SU-DHL-6 (cell line): ENCODE measurements around the gene PCAT6.
"Not testable (repeated sequence)": the region's sequence is repeated elsewhere in the genome, so short reads cannot be mapped to it uniquely, and the experiment has no call there.

Experiments
- H2AFZ ChIP-seq: fragments of 200-600 bp; sonication (generic); 2 replicates; pipeline ENCODE4 v1.6.1; 2014; ENCODE audit warnings: low read depth, mild to moderate bottlenecking, moderate library complexity, mixed read lengths, antibody characterized with exemption, low read length; ENCODE audit not compliant: severe bottlenecking
- H3F3A ChIP-seq: fragments of 200-600 bp; shearing (Covaris generic); 2 replicates; pipeline ENCODE4 v1.6.0; 2016; ENCODE audit warnings: antibody characterized with exemption, mild to moderate bottlenecking; ENCODE audit not compliant: insufficient read depth
- H3K27ac ChIP-seq: fragments of 200-600 bp; sonication (generic); 2 replicates; pipeline ENCODE4 v1.5.1; 2016; ENCODE audit warnings: low read depth, mild to moderate bottlenecking, low read length, moderate library complexity, mixed read lengths
- H3K27me3 ChIP-seq: fragments of 200-600 bp; sonication (generic), shearing (Covaris generic); 2 replicates; pipeline ENCODE4 v1.6.0; 2014; ENCODE audit warnings: mild to moderate bottlenecking, low read length
- H3K36me3 ChIP-seq: fragments of 200-600 bp; sonication (generic); 2 replicates; pipeline ENCODE4 v1.6.1; 2014; ENCODE audit warnings: mild to moderate bottlenecking, low read length, mixed read lengths
- H3K4me2 ChIP-seq: fragments of 300-600, 200-600 bp; shearing (Covaris generic), sonication (generic); 2 replicates; pipeline ENCODE4 v1.6.0; 2014; ENCODE audit warnings: low read length, low read depth, mild to moderate bottlenecking; ENCODE audit not compliant: poor library complexity, severe bottlenecking
- H3K4me3 ChIP-seq: fragments of 200-600 bp; sonication (generic); 2 replicates; pipeline ENCODE4 v1.5.1; 2014; ENCODE audit warnings: antibody characterized with exemption, low read length, mild to moderate bottlenecking, mixed read lengths; ENCODE audit not compliant: insufficient read depth, poor library complexity, severe bottlenecking
- H3K79me2 ChIP-seq: fragments of 200-600 bp; sonication (generic); 2 replicates; pipeline ENCODE4 v1.6.1; 2014; ENCODE audit warnings: mild to moderate bottlenecking, low read length, moderate library complexity; ENCODE audit not compliant: insufficient read depth
- H3K9ac ChIP-seq: fragments of 200-600 bp; sonication (generic); 2 replicates; pipeline ENCODE4 v1.7.0; 2014; ENCODE audit warnings: mild to moderate bottlenecking, low read length
- H3K9me2 ChIP-seq: fragments of 200-600 bp; sonication (generic); replicated peaks from 2 replicates; pipeline ENCODE4 v1.6.1; 2014; ENCODE audit warnings: low read length; ENCODE audit not compliant: insufficient read depth
- H3K9me3 ChIP-seq: fragments of 200-600 bp; sonication (generic); 2 replicates; pipeline ENCODE4 v1.6.1; 2014; ENCODE audit warnings: low read length, mixed read lengths; ENCODE audit not compliant: insufficient read depth
- H4K20me1 ChIP-seq: fragments of 200-600 bp; sonication (generic); 2 replicates; pipeline ENCODE4 v1.6.1; 2014; ENCODE audit warnings: low read depth, mild to moderate bottlenecking, antibody characterized with exemption, low read length, moderate library complexity, mixed read lengths
- CTCF ChIP-seq: fragments of 200-600 bp; sonication (generic); IDR thresholded peaks from one replicate; pipeline ENCODE4 v1.5.1; 2017; ENCODE audit warnings: antibody characterized with exemption, mild to moderate bottlenecking, low read length, moderate library complexity; ENCODE audit not compliant: insufficient read depth, poor library complexity, severe bottlenecking
- EZH2phosphoT487 ChIP-seq: fragments of 200-600 bp; sonication (generic), shearing (Covaris generic); conservative IDR thresholded peaks from 2 replicates; pipeline ENCODE4 v1.6.1; 2018; ENCODE audit warnings: mild to moderate bottlenecking, antibody characterized with exemption, low read length, moderate library complexity, mixed read lengths

The PCAT6 gene

GRCh38 chr1:202815120-202815519, 4.4 kb downstream of the PCAT6 start:
- Histone ChIP-seq H4K20me1 (no peaks in the 10 kb centered on the region), H3K9me2 (no peaks in the 10 kb centered on the region), H3K9me3 (no peaks in the 10 kb centered on the region), H3K4me2 (no peak overlapping the region), H3K27me3 (no peaks in the 10 kb centered on the region), H3K9ac (no peak overlapping the region), H3F3A (no peaks in the 10 kb centered on the region), H3K79me2 (no peaks in the 10 kb centered on the region), H3K4me3 (no peak overlapping the region), H3K36me3 (no peaks in the 10 kb centered on the region), H2AFZ (no peak overlapping the region), H3K27ac (no peak overlapping the region)
- TF ChIP-seq CTCF (no peak), EZH2phosphoT487 (no peak)

- Histone ChIP-seq H3K36me3 (no peaks in the 10 kb centered on the region), H3K4me3 (no peak overlapping the region), H4K20me1 (no peaks in the 10 kb centered on the region), H3K27ac (no peak overlapping the region), H3K9ac (no peak overlapping the region), H3K9me3 (no peaks in the 10 kb centered on the region), H2AFZ (no peak overlapping the region), H3K4me2 (no peak overlapping the region), H3K79me2 (no peaks in the 10 kb centered on the region), H3F3A (no peaks in the 10 kb centered on the region), H3K9me2 (no peaks in the 10 kb centered on the region), H3K27me3 (no peaks in the 10 kb centered on the region)
- no peak for TF ChIP-seq EZH2phosphoT487
- TF ChIP-seq CTCF = no peak
Observed at GRCh38 chr1:202818819-202819218, 8.1 kb downstream of the PCAT6 start.

GRCh38 chr1:202821467-202821866, 10.7 kb downstream of the PCAT6 start:
- no peaks in the 10 kb centered on the region for H3F3A ChIP-seq
- H2AFZ ChIP-seq = no peak overlapping the region
- no peak overlapping the region for H3K27ac ChIP-seq
- H3K4me2 ChIP-seq = no peak overlapping the region
- H4K20me1 ChIP-seq = no peaks in the 10 kb centered on the region
- H3K9me2 ChIP-seq = no peaks in the 10 kb centered on the region
- no peaks in the 10 kb centered on the region for H3K79me2 ChIP-seq
- H3K9ac ChIP-seq = no peak overlapping the region
- no peaks in the 10 kb centered on the region for H3K9me3 ChIP-seq
- H3K4me3 ChIP-seq = no peak overlapping the region
- no peaks in the 10 kb centered on the region for H3K27me3 ChIP-seq
- TF ChIP-seq EZH2phosphoT487 = no peak
- H3K36me3 ChIP-seq = no peaks in the 10 kb centered on the region

- Histone ChIP-seq H3K9me3 (no peaks in the 10 kb centered on the region), H3K9ac (no peak overlapping the region), H2AFZ (no peak overlapping the region), H3K27me3 (no peaks in the 10 kb centered on the region), H3K4me3 (no peak overlapping the region), H3F3A (no peaks in the 10 kb centered on the region), H3K36me3 (no peaks in the 10 kb centered on the region), H3K9me2 (no peaks in the 10 kb centered on the region), H3K79me2 (no peaks in the 10 kb centered on the region), H3K4me2 (no peak overlapping the region), H3K27ac (no peak overlapping the region), H4K20me1 (no peaks in the 10 kb centered on the region)
- no peak for TF ChIP-seq CTCF
- no peak for TF ChIP-seq EZH2phosphoT487
Observed at GRCh38 chr1:202825748-202826147, 15.0 kb downstream of the PCAT6 start.

GRCh38 chr1:202829223-202829622, 18.5 kb downstream of the PCAT6 start:
- H3F3A ChIP-seq, H3K9me3 ChIP-seq, H3K36me3 ChIP-seq, H3K4me2 ChIP-seq, H3K27me3 ChIP-seq, H3K4me3 ChIP-seq, H3K79me2 ChIP-seq, H3K9me2 ChIP-seq, H4K20me1 ChIP-seq, H2AFZ ChIP-seq, H3K27ac ChIP-seq, H3K9ac ChIP-seq: not testable (repeated sequence)
